ENCODE results near the gene VEZF1.
A peak's percentile ranks its signal among the peaks of the same experiment; 100 is the strongest.

VEZF1 gene, protein sequence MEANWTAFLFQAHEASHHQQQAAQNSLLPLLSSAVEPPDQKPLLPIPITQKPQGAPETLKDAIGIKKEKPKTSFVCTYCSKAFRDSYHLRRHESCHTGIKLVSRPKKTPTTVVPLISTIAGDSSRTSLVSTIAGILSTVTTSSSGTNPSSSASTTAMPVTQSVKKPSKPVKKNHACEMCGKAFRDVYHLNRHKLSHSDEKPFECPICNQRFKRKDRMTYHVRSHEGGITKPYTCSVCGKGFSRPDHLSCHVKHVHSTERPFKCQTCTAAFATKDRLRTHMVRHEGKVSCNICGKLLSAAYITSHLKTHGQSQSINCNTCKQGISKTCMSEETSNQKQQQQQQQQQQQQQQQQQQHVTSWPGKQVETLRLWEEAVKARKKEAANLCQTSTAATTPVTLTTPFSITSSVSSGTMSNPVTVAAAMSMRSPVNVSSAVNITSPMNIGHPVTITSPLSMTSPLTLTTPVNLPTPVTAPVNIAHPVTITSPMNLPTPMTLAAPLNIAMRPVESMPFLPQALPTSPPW

DNA sequence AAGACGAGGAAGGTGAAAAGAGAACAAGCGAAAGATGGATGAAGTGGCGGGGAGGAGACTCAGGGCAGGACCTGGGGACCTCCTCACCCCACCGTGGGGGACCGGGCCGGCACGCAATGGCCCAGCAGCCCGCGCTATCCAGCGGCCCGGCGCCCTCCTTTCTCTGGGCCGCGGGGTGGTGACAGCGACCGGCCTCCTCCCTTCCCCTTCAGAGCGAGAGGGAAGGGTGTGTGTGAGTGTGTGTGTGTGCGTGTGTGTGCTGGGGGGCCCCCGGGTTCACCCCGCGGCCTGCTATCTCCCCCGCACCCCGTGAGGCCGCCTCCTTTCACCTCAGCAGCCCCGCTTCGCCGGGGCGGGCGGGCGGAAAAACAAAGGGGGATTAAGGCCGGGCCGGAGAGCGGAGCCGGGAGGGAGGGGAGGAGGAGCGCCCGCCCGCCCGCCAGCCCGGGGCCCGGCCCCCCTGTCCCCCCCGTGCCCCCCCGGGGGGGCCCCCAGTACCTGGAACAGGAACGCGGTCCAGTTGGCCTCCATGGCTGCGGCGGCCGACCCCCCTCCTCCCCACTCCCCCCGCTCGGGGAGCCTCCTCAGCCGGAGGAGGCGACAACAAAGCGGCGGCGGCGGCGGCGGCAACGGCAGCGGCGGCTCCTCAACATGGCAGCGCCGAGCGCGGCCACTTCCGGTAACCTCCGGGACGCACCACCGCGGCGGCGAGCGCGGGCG is at the start of gene VEZF1:
TSS of gene VEZF1 (minus strand) at position 674 of the 720 bp plus-strand sequence. CDS start at position 531, 143 bp downstream.
- peak; percentile 84 to 87 for DNase-seq

DNA sequence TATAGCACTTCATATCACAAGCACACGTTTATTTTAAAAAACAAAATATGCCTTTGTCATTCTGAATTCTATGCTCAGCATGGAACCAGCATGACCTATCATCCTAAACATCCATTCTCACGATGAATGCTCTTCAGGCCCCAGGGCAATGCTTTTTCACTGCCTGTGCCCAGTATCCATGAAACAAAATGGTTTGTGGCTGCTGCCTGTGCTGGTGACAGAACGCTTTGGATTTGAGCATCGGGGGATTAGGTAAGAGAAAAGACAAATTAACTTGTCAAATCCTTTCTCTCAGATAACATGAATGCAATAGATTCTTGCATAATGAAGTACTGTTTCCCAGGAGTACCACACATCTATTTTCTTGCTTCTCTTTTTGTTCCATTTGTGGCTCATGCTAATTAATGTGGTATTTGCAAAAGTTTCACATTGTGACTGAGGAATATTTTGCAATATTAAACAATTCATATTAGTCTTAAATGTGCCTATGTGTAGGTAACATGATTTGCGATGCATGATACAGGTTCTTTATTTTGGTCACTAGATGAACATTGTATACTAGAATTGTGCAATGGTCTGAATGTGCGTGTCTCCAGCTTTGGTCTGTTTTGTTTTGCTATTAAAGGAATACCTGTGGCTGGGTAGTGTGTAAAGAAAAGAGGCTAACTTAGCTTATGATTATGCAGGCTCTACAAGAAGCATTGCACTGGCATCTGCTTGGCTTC is 44.8 kb upstream of the VEZF1 start:
- no peak for DNase-seq

DNA sequence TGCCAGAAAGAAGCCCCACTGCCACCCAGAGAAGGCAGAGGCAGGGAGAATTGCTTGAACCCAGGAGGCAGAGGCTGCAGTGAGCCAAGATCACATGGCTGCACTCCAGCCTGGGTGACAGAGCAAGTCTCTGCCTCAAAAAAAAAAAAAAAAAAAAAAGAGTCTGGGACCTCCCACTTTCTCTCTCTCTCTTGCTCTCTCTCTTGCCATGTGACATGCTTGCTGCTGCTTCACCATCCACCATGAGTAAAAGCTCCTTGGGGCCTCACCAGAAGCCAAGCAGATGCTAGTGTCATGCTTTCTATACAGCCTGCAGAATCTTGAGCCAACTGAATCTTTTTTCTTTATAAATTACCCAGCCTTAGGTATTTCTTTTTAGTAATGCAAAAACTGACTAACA is 40.5 kb upstream of the VEZF1 start:
- DNase-seq = no peak

DNA sequence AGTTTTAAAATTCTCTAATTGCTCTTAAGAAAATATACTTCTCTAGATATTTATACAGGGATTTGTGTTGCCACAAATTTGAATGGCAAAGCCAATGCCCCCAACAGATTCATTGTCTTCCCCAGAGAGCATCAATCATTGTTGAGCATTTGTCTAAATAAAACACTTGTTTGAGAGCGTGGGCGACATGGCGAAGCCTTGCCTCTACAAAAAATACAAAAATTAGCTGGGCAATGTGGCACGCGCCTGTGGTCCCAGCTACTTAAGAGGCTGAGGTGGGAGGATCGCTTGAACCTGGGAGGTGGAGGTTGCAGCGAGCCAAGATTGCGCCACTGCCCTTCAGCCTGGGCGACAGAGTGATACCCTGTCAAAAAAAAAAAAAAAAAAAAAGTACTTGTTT is 32.3 kb upstream of the VEZF1 start:
- DNase-seq = no peak

DNA sequence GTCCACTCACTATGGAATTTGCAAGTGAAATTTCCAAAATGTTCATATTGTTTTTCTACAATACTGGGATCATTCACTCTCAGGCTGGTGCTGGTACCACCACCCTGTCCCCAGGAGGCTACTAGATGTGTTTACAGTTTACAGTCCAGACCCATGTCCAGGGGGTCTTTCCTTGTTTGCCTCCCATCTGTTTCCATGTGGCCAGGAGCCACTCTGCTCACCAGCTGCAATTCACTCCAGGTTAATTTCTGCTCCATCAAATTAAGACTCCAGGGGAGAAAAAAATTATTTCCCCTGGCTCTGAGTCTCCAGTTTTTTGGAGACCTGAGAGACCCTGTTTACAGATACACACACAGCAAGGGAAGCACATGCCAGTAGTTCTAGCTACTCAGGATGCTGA is 31.5 kb upstream of the VEZF1 start:
- DNase-seq = no peak

DNA sequence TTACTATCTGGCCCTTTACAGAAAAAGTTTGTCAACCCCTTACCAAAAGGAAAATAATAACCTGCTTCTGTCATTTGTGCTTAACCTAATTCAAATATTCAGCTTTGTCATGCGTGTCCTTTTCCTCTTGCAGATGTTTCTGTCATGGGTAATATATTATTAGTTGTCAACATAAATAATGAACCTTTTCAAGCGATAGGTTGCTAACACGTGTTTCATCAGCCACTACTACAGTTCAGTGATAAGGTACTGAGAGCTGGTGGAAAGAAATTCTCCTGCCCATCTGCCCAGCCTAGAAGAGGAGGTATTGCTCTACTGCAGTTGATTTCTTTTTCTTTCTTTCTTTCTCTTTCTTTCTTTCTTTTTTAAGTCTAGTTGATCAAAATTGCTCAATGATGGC is 31.0 kb upstream of the VEZF1 start:
- DNase-seq = no peak

DNA sequence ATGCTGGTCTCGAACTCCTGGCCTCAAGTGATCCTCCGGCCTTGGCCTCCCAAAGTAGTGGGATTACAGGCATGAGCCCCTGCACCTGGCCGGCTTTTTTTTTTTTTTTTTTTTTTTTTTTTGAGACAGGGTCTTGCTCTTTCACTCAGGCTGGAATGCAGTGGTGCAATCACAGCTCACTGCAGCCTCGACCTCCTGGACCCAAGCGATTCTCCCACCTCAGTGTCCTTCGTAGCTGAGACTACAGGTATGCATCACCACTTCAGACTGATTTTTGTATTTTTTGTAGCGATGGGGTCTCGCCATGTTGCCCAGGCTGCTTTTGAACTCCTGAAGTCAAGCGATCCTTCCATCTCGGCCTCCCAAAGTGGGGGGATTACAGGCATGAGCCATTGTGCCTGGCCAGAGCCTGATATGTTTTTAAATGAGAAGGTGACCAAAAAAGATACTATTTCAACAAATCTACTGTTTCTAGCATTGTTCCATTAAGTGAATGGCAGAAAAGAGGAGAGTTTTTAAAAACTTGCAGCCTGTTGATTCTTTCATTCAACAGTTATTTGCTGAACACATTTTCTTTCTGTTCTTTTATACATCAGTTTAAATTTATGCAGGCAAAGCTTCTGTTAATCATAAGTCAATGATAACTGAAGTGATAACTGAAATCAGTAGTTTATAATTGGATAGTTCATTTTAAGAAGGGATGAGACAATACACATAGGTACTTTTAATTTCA is 22.2 kb upstream of the VEZF1 start:
- no peak for DNase-seq

DNA sequence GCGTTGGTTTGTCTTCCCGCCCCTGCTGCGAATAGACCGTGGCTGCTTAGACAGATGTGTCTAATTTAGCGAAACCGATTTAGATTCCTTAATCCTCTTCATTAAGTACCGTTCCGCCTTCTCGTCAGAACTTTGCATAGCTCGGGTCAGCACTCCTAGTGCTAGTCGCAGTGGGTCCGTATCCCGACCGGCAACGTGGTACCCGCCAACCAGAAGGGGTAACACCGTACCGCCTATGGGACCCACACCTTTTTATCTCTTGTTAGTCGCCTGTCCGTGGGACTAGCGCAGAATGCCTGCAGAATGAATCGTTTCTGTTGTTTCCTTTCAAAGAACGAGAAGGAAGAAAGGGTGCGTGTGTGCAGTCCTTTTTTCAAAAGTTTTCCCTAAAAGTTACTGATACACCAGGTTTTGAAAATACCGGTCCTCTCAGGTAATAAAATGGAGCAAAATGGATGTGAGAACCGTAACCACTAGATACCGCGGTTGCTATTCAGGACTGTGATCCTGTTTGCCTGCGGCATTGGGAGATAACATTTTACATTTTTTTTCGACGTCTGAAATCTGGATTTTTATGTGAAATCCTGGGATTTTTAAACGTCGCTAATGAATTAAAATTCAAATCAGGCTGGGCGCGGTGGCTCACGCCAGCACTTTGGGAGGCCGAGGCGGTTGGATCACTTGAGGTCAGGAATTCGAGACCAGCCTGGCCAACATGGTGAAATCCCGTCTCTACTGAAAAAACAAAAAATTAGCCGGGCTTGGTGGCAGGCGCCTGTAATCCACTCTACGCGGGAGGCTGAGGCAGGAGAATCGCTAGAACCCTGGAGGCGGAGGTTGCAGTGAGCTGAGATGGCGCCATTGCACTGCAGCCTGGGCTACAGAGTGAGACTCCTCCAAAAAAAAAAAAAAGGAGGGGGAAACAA is 20.0 kb upstream of the VEZF1 start:
- peak; percentile 30 to 39 for DNase-seq

DNA sequence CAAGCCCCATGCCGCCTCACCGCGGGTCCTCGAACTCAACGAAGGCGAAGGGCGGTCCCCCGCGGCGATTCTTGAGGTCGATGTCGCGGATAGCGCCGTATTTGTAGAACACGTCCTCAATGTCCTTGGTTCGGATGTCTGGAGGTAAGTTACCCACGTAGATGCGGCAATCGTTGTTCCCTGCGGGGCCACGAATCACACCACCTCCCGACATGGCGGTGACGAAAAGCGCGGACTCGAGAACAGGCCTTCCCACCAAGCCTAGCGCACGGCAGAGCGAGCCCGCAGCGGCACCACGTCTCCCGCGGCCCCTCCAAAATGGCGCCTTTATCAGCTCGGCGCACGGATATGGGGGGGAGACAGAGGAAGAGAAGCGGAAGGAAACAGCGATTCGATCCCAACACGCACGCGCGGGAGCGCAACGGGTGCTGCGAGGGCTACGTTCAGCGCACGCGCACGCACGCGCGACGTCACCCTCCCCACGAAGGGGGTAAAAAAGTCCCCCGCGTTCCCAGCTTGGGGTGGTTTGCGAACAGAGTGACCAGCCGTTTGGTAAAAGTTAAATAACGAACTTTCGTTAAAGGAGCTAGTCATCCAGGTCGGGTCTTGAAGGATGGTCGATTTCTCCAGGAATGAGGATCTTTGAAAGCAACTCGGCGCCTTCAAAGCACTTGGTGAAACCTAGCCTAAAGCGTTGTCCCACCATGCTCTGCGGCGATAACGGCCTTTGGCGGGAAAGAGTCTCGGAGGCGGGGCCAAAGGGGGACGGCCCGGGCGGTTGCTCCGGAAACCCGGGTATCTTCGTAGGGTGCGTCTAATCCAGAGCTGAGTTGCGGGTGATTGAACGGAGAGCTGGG is 19.1 kb upstream of the VEZF1 start, which contains the start of gene SRSF1:
TSS of gene SRSF1 (minus strand) at position 323 of the 857 bp plus-strand sequence. CDS start at position 214, 109 bp downstream.
- DNase-seq = peak; percentile 98

DNA sequence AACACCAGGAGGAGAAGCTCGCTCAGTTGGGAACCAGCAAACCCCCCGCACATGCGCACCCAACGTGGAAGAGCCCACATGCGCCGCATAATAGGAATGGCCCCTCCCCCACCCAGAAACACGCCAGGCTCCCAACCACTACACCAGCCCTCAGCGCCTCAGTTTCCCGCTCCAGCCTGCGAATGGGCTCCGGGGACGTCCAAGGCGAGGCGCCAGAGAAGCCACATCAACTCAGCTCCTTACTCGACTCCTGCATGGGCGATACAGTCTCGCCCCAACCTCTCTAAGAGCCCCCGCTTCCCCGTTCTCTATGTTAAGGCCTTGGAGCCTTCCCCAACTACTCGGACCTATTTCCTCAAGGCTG is 18.5 kb upstream of the VEZF1 start:
- peak; percentile 81 to 82 for DNase-seq

DNA sequence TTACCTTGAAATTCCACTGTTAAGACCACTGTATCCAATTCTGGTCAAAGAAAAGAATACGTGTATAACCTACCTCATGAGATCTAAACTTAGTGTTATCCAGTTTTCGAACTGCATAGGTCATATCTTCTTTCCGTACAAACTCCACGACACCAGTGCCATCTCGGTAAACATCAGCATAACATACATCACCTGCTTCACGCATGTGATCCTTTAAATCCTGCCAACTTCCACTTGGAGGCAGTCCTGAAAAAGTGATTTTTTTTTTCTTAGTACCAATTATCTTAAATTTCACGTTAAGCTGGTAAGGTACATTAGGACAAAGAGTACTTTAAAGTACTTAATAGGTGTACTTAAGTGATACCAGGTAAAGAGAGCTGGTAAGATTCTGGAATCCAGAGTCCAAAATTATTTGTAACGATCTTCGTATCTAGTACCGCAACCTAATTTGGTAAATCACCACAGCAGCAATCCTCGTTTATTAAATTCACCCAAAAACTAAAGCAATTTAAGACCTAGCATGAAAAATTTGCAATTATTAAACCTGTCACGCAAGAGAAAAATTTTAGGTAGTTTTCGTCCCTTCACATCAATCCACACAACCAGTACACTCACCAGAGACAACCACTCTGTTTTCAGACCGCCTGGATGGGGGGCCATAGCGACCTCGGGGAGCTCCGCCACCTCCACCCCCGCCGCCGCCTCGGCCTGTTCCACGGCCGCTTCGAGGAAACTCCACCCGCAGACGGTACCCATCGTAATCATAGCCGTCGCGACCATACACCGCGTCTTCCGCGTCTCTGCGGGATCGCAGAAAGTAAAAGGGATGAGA is 17.9 kb upstream of the VEZF1 start:
- DNase-seq = no peak

DNA sequence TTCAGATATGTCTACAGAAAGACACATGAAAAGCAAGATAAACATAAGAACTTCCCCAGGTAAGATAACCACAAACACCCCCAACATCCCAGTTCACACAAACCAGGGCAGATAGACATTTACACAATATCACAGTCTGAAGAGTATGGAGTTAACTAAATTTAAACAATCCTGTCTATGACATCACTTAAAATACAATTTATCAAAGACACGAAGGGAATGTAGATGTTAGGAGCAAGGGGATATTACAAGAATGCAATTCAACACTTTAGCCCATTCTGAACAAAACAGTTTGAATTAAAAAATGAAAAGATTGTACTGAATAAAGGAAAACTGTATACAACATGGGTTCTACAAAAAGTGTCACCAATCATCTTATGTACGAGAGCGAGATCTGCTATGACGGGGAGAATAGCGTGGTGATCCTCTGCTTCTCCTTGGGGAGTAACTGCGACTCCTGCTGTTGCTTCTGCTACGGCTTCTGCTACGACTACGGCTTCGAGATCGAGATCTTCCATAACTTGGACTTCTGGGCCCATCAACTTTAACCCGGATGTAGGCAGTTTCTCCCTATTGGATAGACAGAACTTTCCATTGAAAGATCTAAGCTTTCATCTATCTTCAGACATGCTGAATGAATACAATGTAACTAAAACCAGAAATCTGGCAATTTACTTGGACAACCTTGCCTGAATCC is 17.1 kb upstream of the VEZF1 start:
- DNase-seq = no peak

DNA sequence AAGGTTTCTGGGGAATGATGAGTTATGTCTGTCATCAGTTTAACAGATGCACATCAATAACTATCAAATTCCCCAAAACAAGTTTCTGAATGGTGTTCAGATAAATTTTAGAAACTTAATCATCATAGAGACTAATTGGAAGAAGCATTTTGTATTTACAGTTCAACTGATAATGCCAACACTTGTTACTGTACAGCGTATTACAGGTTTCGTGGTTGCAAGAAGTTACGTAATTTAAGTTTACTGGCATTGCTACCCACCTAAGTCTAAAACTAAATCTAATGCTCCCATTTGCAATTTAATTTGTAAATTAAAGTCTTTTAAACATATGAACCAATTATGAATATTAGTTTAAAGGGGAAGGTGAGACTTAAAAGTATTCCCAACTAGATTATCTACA is 16.0 kb upstream of the VEZF1 start:
- DNase-seq = no peak

DNA sequence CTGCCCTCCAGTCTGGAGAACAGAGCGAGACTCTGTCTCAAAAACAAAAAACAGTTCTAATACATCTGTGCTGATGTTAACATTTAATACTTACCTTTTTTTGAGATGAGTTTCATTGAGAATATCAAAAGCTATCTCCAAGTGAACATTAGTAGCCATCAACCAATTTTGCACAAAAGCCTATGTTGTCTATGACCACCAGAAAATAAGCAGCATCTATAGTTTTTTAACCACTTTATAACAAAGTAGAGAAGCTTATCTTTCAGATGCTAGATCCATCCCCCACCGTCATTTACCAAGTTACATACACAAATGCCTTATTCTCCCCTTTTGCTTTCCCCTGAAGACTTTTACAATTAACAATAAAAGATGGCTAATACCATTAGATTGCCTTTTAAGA is 14.9 kb upstream of the VEZF1 start:
- DNase-seq = no peak

DNA sequence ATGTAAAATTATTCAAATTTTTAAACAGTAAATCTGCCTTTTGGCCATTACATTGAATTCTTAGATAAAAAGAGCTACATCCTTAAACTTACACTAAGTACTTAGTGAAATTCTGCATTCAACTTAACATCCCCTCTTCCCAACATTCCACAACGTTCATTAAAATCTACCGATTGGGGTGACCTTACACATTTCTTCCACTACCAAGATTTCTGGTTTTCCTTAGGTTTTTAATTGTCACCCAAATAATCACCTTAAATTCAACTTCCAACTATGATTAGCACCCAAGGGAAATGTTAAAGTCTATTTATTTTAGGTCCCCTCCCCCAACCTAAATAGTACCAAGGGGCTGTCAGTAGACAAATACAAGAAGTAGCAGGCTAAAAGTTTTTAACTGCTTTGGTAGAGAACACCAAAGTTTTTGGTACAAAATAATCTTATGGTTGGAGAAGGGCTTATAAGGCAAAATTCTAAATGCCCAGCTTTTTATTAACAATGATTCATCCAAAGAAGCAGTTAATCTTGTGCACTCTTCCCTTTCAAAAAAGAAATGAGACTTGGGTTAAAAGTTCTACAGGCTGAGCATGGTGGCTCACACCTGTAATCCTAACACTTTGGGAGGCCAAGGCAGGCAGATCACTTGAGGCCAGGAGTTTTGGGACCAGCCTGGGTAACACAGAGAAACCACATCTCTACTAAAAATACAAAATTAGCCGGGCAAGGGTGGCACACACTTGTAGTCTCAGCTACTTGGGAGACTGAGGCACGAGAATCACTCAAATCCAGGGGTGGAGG is 14.3 kb upstream of the VEZF1 start:
- no peak for DNase-seq

DNA sequence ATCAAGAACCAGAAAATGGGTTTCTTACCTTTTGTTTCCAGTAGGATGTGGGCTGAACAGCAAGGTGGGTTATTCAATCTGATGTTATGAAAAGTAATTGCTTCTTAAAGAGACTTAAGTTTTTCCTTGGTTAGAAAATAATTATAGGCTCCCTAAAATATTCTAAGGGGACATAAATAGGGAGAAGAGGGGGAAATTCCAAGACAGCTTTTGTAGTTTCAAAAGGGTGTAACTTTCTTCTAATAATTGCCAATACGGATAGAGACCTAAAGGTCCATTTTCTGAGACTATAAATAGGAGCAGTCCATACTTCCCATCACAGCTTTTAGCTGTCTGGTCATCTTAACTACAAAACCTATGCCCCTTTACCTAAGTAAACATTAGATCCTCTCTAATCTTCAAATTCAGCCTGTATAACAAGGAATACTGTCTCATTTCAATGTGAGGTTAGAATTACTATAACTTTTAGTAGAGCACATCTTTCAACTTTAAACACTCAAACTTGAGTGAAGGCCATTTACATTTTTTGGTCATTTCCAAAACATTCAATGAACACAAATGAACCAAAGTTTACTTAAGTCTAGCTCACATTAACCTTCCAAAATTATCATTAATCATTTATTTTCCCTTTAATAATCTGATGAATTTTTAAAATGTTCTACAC is 13.5 kb upstream of the VEZF1 start:
- no peak for DNase-seq

DNA sequence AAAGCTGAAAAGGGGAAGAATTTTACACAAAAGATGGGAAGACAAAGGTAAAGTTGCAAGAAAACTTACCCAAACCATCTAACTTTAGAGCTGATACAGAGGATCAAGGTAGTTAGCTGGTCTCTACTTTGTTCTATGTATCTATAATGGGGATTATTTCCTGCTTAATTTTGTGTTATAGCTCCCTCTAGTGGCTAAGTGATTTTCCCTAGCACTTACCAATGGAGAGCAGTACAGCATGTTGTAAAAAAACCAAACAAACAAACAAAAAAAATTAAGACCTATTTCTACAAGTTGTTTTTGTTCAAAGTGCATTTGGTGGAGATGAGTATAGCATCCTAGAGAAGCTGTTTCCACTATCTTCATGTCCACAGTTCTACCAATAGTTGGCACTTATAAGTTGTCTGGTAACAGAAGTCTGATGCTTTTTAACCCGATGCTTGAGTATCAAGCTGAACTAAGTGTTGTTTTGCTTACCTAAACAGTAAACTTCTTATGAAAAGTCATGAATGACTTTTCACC is 11.5 kb upstream of the VEZF1 start:
- no peak for DNase-seq
